Thyroid gland (tissue), 4 donors: ENCODE data around the gene GPC6.

Source experiments
- POLR2A ChIP-seq, 2 donors: fragments of 450-650 bp; IDR thresholded peaks; one replicate each; pipeline ENCODE4 v1.6.1; 2017; ENCODE audit warnings: antibody characterized with exemption in 2 of 2, mild to moderate bottlenecking in 2 of 2, moderate library complexity in 1 of 2
- TF ChIP-seq, protein P1 (sequence below), 6 experiments: fragments of 200-600 bp in 3 of 6; fragments of 450-650 bp in 3 of 6; sonication (generic) in 3 of 6; IDR thresholded peaks; one replicate each; pipeline ENCODE4 v1.5.1; 2016 to 2019; ENCODE audit warnings: antibody characterized with exemption in 6 of 6, mild to moderate bottlenecking in 2 of 6, inconsistent platforms in 1 of 6, moderate library complexity in 1 of 6

DNA sequence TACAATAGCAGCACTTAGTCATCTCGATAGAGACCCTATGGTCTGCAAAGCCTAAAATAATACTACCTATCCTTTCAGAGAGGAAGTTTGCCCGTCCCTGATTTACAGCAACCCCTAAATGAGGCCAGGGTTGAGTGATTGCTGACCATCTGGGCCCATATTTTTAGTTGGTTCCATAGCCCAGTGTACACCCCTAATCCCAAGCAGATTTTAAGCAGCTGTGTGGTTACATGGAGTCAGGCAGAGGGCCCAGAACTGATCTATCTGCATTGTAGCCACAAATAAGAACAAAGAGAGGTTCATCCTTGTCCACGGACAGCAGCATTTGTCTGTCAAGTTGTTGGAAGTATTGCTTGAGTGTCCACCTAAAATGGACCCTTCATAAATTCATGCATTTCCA is 1104.7 kb downstream of the GPC6 start:
- TF ChIP-seq, protein P1, sequence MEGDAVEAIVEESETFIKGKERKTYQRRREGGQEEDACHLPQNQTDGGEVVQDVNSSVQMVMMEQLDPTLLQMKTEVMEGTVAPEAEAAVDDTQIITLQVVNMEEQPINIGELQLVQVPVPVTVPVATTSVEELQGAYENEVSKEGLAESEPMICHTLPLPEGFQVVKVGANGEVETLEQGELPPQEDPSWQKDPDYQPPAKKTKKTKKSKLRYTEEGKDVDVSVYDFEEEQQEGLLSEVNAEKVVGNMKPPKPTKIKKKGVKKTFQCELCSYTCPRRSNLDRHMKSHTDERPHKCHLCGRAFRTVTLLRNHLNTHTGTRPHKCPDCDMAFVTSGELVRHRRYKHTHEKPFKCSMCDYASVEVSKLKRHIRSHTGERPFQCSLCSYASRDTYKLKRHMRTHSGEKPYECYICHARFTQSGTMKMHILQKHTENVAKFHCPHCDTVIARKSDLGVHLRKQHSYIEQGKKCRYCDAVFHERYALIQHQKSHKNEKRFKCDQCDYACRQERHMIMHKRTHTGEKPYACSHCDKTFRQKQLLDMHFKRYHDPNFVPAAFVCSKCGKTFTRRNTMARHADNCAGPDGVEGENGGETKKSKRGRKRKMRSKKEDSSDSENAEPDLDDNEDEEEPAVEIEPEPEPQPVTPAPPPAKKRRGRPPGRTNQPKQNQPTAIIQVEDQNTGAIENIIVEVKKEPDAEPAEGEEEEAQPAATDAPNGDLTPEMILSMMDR (IDR thresholded peaks at IDR 0.05): no peak
- TF ChIP-seq POLR2A (IDR thresholded peaks at IDR 0.05): no peak
